Endothelial cell of umbilical vein (primary cell): Measurements from ENCODE around the gene ISG15.

Experiments
- CTCF ChIP-seq, 2 donors: IDR thresholded peaks; 1 replicate in 1 of 2; 2 replicates in 1 of 2; pipeline ENCODE4 v1.5.1; 2011; ENCODE audit warnings: low read length in 2 of 2, mild to moderate bottlenecking in 2 of 2, moderate library complexity in 2 of 2, control low read depth in 1 of 2, inconsistent platforms in 1 of 2, low read depth in 1 of 2; ENCODE audit not compliant: insufficient read depth in 1 of 2; ENCODE audit errors: extremely low read depth in 1 of 2
- EZH2 ChIP-seq: IDR thresholded peaks from 2 replicates; pipeline ENCODE4 v1.6.1; 2012; ENCODE audit warnings: borderline replicate concordance, low read depth, mild to moderate bottlenecking, moderate library complexity, low read length, inconsistent platforms; ENCODE audit not compliant: severe bottlenecking
- MAX ChIP-seq: IDR thresholded peaks from 2 replicates; pipeline ENCODE4 v1.6.1; 2011; ENCODE audit not compliant: insufficient read depth, insufficient read length
- POLR2A ChIP-seq: IDR thresholded peaks from 2 replicates; pipeline ENCODE4 v1.6.1; 2012; ENCODE audit warnings: low read depth, mild to moderate bottlenecking, control low read depth, low read length
- POLR2AphosphoS5 ChIP-seq: IDR thresholded peaks from 2 replicates; pipeline ENCODE4 v1.6.1; 2012; ENCODE audit warnings: low read depth, mild to moderate bottlenecking, control low read depth, low read length, moderate library complexity; ENCODE audit not compliant: insufficient read depth

- TF ChIP-seq CTCF (IDR thresholded peaks at IDR 0.05; ENCODE audit: extremely low read depth in 1 of 2, insufficient read depth in 1 of 2, low read depth in 1 of 2, low read length in 2 of 2) (no peak), EZH2 (no peak), MAX (no peak), POLR2A (no peak), POLR2AphosphoS5 (peak; percentile 35)
Observed at GRCh38 chr1:1059494-1060280, 46.4 kb downstream of the ISG15 start.
